Natural killer cell (primary cell): ENCODE measurements around the gene PPP1R13L. TPM values are rescaled to one million over a fixed set of nuclear protein-coding genes. Genes with fewer than 3 reads are reported as not detected.

Experiments used
- ATAC-seq, 3 donors: fragments of 150-1000 bp in 2 of 3; fragments of 200-7000 bp in 1 of 3; cut with Tn5 transposase; 1 replicate in 1 of 3; 2 replicates in 2 of 3; pipeline ENCODE4 v1.10.0; 2021; ENCODE audit warnings: mild to moderate bottlenecking in 2 of 3, moderate library complexity in 2 of 3
- DNase-seq, 2 donors: peaks; one replicate each; pipeline versions ENCODE4 v3.0.0 to v3.0.0-alpha.2; 2013 to 2021; ENCODE audit warnings: mixed read lengths in 1 of 2
- H3K27ac ChIP-seq: one replicate; pipeline ENCODE4 v1.5.1; 2013; ENCODE audit warnings: mild to moderate bottlenecking, low read length
- H3K27me3 ChIP-seq: one replicate; pipeline ENCODE4 v1.6.1; 2013; ENCODE audit warnings: low read length; ENCODE audit not compliant: control insufficient read depth, insufficient read depth
- H3K36me3 ChIP-seq: one replicate; pipeline ENCODE4 v1.6.1; 2013; ENCODE audit warnings: low read length; ENCODE audit not compliant: control insufficient read depth, insufficient read depth
- H3K4me1 ChIP-seq: one replicate; pipeline ENCODE4 v1.6.1; 2013; ENCODE audit warnings: low read length; ENCODE audit not compliant: control insufficient read depth, insufficient read depth
- H3K4me3 ChIP-seq: one replicate; pipeline ENCODE4 v1.5.1; 2013; ENCODE audit warnings: low read length
- H3K9me3 ChIP-seq: one replicate; pipeline ENCODE4 v1.6.1; 2013; ENCODE audit warnings: low read length; ENCODE audit not compliant: control insufficient read depth, insufficient read depth
- H3K27ac Mint-ChIP-seq, 2 donors: one replicate each; pipeline ENCODE4 v1.8.0; 2022; ENCODE audit warnings: mild to moderate bottlenecking in 2 of 2, mixed read lengths in 2 of 2, moderate library complexity in 1 of 2
- H3K27me3 Mint-ChIP-seq, 2 donors: one replicate each; pipeline ENCODE4 v1.8.0; 2022; ENCODE audit warnings: low read depth in 2 of 2, mixed read lengths in 2 of 2
- H3K36me3 Mint-ChIP-seq: one replicate; pipeline ENCODE4 v1.8.0; 2022; ENCODE audit warnings: mixed read lengths
- H3K4me1 Mint-ChIP-seq, 2 donors: one replicate each; pipeline ENCODE4 v1.8.0; 2022; ENCODE audit warnings: mixed read lengths in 2 of 2
- H3K4me3 Mint-ChIP-seq: one replicate; pipeline ENCODE4 v1.8.0; 2022; ENCODE audit warnings: mild to moderate bottlenecking, moderate library complexity, mixed read lengths
- H3K9me3 Mint-ChIP-seq, 2 donors: one replicate each; pipeline ENCODE4 v1.8.0; 2022; ENCODE audit warnings: mixed read lengths in 2 of 2
- CTCF ChIP-seq: fragments of 200-600 bp; IDR thresholded peaks from one replicate; pipeline ENCODE4 v1.8.0; 2022; ENCODE audit warnings: antibody characterized with exemption
- WGBS: methylation state at CpG from one replicate; pipeline ENCODE4 v1.1.7; 2013; ENCODE audit warnings: missing lambda C conversion rate; ENCODE audit not compliant: insufficient coverage; 5-methylcytosine and 5-hydroxymethylcytosine counted together
- intact Hi-C: fragments of 100-400 bp; cut with micrococcal nuclease; formaldehyde crosslinking; loops from one replicate; pipeline ENCODE4 v1.14.2; 2022
- total RNA-seq, 4 donors: library from RNA; stranded (reverse); fragments of 120-200 nt in 1 of 4; gene quantifications; one replicate each; pipeline versions ENCODE4 v1.2.3 to v1.2.4, GENCODE V29; 2013 to 2022

Gene PPP1R13L
- total RNA-seq, 3 donors from 2014 or later (not counting 1 experiment from before 2014, with no cell fraction given), result 5.6 to 7.4 (median 5.9) TPM

GRCh38 chr19:45333609-45334303 lies 71.1 kb downstream of the PPP1R13L start:
- Mint-ChIP-seq H3K9me3 (no peaks in the 10 kb centered on the region), H3K27me3 (peaks cover 0 to 7% of the 10 kb centered on the region in 2 donors), H3K4me1 (peaks cover 4 to 5% of the 10 kb centered on the region in 2 donors), H3K36me3 (no peaks in the 10 kb centered on the region), H3K4me3 (no peak overlapping the region), H3K27ac (no peak overlapping the region)
- no peak overlapping the region for H3K4me3 ChIP-seq
- H3K4me1 ChIP-seq, result peaks cover 4% of the 10 kb centered on the region
- 87% methylated on average over 9 of the region's 10 CpGs for WGBS
- no peak for DNase-seq
- H3K36me3 ChIP-seq, result no peaks in the 10 kb centered on the region
- no peak for TF ChIP-seq CTCF
- intact Hi-C loops, result no loop called here
- H3K27me3 ChIP-seq, result no peaks in the 10 kb centered on the region
- no peak for ATAC-seq
- H3K27ac ChIP-seq, result no peak overlapping the region
- H3K9me3 ChIP-seq, result no peaks in the 10 kb centered on the region

GRCh38 chr19:45331411-45331810 lies 73.5 kb downstream of the PPP1R13L start:
- H3K27me3 Mint-ChIP-seq, result peaks cover 0 to 10% of the 10 kb centered on the region in 2 donors
- peaks cover 0 to 2% of the 10 kb centered on the region in 2 donors for H3K4me1 Mint-ChIP-seq
- Histone ChIP-seq H3K9me3 (no peaks in the 10 kb centered on the region), H3K4me3 (no peak overlapping the region), H3K4me1 (no peaks in the 10 kb centered on the region), H3K36me3 (no peaks in the 10 kb centered on the region), H3K27me3 (no peaks in the 10 kb centered on the region), H3K27ac (no peak overlapping the region)
- DNase-seq, result no peak
- H3K9me3 Mint-ChIP-seq, result no peaks in the 10 kb centered on the region
- ATAC-seq, result no peak
- intact Hi-C loops, result no loop called here
- 87% methylated on average over 7 of the region's 7 CpGs for WGBS
- no peaks in the 10 kb centered on the region for H3K36me3 Mint-ChIP-seq
- H3K4me3 Mint-ChIP-seq, result no peak overlapping the region
- no peak overlapping the region for H3K27ac Mint-ChIP-seq
- TF ChIP-seq CTCF, result no peak

Other genes starting within 250 kb of the PPP1R13L start
- under 1 TPM; 0.55 to 1.00 (median 0.66) TPM for gene NKPD1, start 244.1 kb downstream of the PPP1R13L start, total RNA-seq
- gene TRAPPC6A, start 226.8 kb downstream of the PPP1R13L start, total RNA-seq, result 10 to 100 TPM; 38.0 to 47.0 (median 45.2) TPM
- 10 to 100 TPM; 20.9 to 26.3 (median 21.8) TPM for gene BLOC1S3, start 226.3 kb downstream of the PPP1R13L start, total RNA-seq
- under 1 TPM in 2 of 3 donors, not detected in 1; 0.16 to 0.23 TPM for gene EXOC3L2, start 159.7 kb downstream of the PPP1R13L start, total RNA-seq
- gene MARK4, start 153.8 kb downstream of the PPP1R13L start, total RNA-seq, result 10 to 100 TPM; 50.4 to 53.6 (median 51.4) TPM
- not detected for gene CKM, start 82.2 kb downstream of the PPP1R13L start, total RNA-seq
- not detected for gene KLC3, start 64.3 kb downstream of the PPP1R13L start, total RNA-seq
- 10 to 100 TPM; 13.4 to 22.3 (median 14.9) TPM for gene ERCC2, start 34.5 kb downstream of the PPP1R13L start, total RNA-seq
- gene POLR1G, start 1.6 kb upstream of the PPP1R13L start, total RNA-seq, result 1 to 10 TPM in 1 of 3 donors, under 1 TPM in 2; 0.28 to 1.4 (median 0.45) TPM
- gene ERCC1, start 18.8 kb upstream of the PPP1R13L start, total RNA-seq, result 10 to 100 TPM; 46.8 to 55.2 (median 48.2) TPM
- 1,000 to 10,000 TPM in 2 of 3 donors, 100 to 1,000 TPM in 1; 784 to 1,837 (median 1,121) TPM for gene FOSB, start 62.9 kb upstream of the PPP1R13L start, total RNA-seq
- 1 to 10 TPM; 1.9 to 5.5 (median 3.0) TPM for gene RTN2, start 92.0 kb upstream of the PPP1R13L start, total RNA-seq
- 1 to 10 TPM; 5.1 to 8.3 (median 6.8) TPM for gene PPM1N, start 93.4 kb upstream of the PPP1R13L start, total RNA-seq
- gene VASP, start 102.4 kb upstream of the PPP1R13L start, total RNA-seq, result 100 to 1,000 TPM; 192 to 244 (median 237) TPM
- gene OPA3, start 179.7 kb upstream of the PPP1R13L start, total RNA-seq, result 10 to 100 TPM in 1 of 3 donors, 1 to 10 TPM in 2; 8.2 to 10.4 (median 9.0) TPM
- under 1 TPM in 2 of 3 donors, not detected in 1; 0.12 to 0.13 TPM for gene GPR4, start 197.1 kb upstream of the PPP1R13L start, total RNA-seq
- gene EML2, start 234.3 kb upstream of the PPP1R13L start, total RNA-seq, result 100 to 1,000 TPM; 112 to 136 (median 117) TPM